Body of pancreas (tissue), 4 donors: Measurements from ENCODE around the gene SFXN1. TPM values are rescaled to one million over a fixed set of nuclear protein-coding genes. Genes with fewer than 3 reads are reported as not detected.
A peak's percentile ranks its signal among the peaks of the same experiment; 100 is the strongest.
"Not testable (repeated sequence)": the region's sequence is repeated elsewhere in the genome, so short reads cannot be mapped to it uniquely, and the experiment has no call there.

ENCODE experiments used
- ATAC-seq: fragments of 150-250 bp; one replicate; pipeline ENCODE4 v1.9.1; 2016
- DNase-seq, 4 donors: peaks; one replicate each; pipeline ENCODE4 v3.0.0-alpha.2; 2019
- H3K27ac ChIP-seq, 4 donors: fragments of 200-600 bp; sonication (generic); 1 replicate in 3 of 4; 2 replicates in 1 of 4; pipeline versions ENCODE4 v1.5.1 to v1.6.1; 2016 to 2019; ENCODE audit warnings: mild to moderate bottlenecking in 1 of 4, mixed read lengths in 1 of 4, moderate library complexity in 1 of 4
- H3K27me3 ChIP-seq, 2 donors: fragments of 200-600 bp; sonication (generic); one replicate each; pipeline ENCODE4 v1.6.0; 2016; ENCODE audit warnings: mild to moderate bottlenecking in 1 of 2
- H3K36me3 ChIP-seq, 2 donors: fragments of 200-600 bp; sonication (generic); replicated peaks in 1 of 2; 2 replicates each; pipeline ENCODE4 v1.5.1; 2016; ENCODE audit warnings: low read depth in 2 of 2; ENCODE audit not compliant: insufficient read depth in 1 of 2
- H3K4me1 ChIP-seq: fragments of 200-600 bp; sonication (generic); one replicate; pipeline ENCODE4 v1.6.0; 2016
- H3K4me3 ChIP-seq, 2 donors: fragments of 200-600 bp; sonication (generic); 1 replicate in 1 of 2; 2 replicates in 1 of 2; pipeline ENCODE4 v1.5.1; 2016 to 2019
- H3K9me3 ChIP-seq, 3 donors: fragments of 200-600 bp; sonication (generic); 1 replicate in 2 of 3; 2 replicates in 1 of 3; pipeline ENCODE4 v1.5.1; 2016
- CTCF ChIP-seq, 7 experiments: fragments of 450-650 bp in 4 of 7; fragments of 200-600 bp in 3 of 7; sonication (generic) in 3 of 7; IDR thresholded peaks; one replicate each; pipeline ENCODE4 v1.5.1; 2016 to 2019; ENCODE audit warnings: antibody characterized with exemption in 7 of 7
- POLR2A ChIP-seq, 3 donors: fragments of 450-650 bp; IDR thresholded peaks; one replicate each; pipeline ENCODE4 v1.6.1; 2016; ENCODE audit warnings: antibody characterized with exemption in 3 of 3, mild to moderate bottlenecking in 2 of 3
- WGBS, 2 donors: methylation state at CpG; one replicate each; pipeline ENCODE4 v1.1.5; 2017; 5-methylcytosine and 5-hydroxymethylcytosine counted together
- intact Hi-C: fragments of 100-400 bp; cut with DNase I; formaldehyde crosslinking; loops from one replicate; pipeline ENCODE4 v1.15.1; 2023
- total RNA-seq, 2 donors: library from RNA; depleted of rRNA; stranded (reverse); fragments of >200 nt; gene quantifications; one replicate each; pipeline ENCODE4 v1.1.0, GENCODE V29; 2016

SFXN1 gene
- total RNA-seq, 2 donors from 2014 or later: 11.7 to 29.3 TPM

- H3K9me3 ChIP-seq: no peaks in the 10 kb centered on the region
- H3K27ac ChIP-seq: no peak overlapping the region
- H3K4me3 ChIP-seq: no peak overlapping the region
- H3K4me1 ChIP-seq: peaks cover 14% of the 10 kb centered on the region
- TF ChIP-seq CTCF (IDR thresholded peaks at IDR 0.05) (no peak), POLR2A (IDR thresholded peaks at IDR 0.05) (no peak)
- H3K36me3 ChIP-seq: no peaks in the 10 kb centered on the region
- DNase-seq (no peak), ATAC-seq (no peak)
- peaks cover 0 to 6% of the 10 kb centered on the region in 2 donors for H3K27me3 ChIP-seq
- 5 to 10% methylated on average over 23 to 29 of the region's 29 CpGs for WGBS, 2 donors
- intact Hi-C loops: loop anchor here (5.0 kb wide), 1 partner anchor 491 kb away; no protein-coding TSS in a partner anchor
Measured at GRCh38 chr5:175443514-175444059, 34.8 kb upstream of the SFXN1 start.

GRCh38 chr5:175444060-175444904 is 34.1 kb upstream of the SFXN1 start, which contains the start of gene DRD1:
DRD1 (minus strand) TSS chr5:175444182; CDS start chr5:175443099, 1,083 bp downstream.
- peak within 1 kb of the TSS in 1 of 2 donors; percentile 12 for H3K4me3 ChIP-seq
- ATAC-seq (peak; percentile 47), DNase-seq (peak; percentile 16 to 62 (median 42))
- no peaks in the 10 kb centered on the region for H3K9me3 ChIP-seq
- H3K27ac ChIP-seq: no peak within 1 kb of the TSS
- peaks cover 0 to 6% of the 10 kb centered on the region in 2 donors for H3K27me3 ChIP-seq
- H3K36me3 ChIP-seq: no peaks in the 10 kb centered on the region
- WGBS, 2 donors: 2% methylated on average over 81 of the region's 91 CpGs; no CpG with 5 or more reads in 1 of the 2 donors
- intact Hi-C loops: loop anchor here (5.0 kb wide), 1 partner anchor 492 kb away; no protein-coding TSS in a partner anchor
- TF ChIP-seq POLR2A (IDR thresholded peaks at IDR 0.05) (no peak), CTCF (IDR thresholded peaks at IDR 0.05) (peak in 6 of 7 experiments; percentile 37 to 82 (median 70))
- H3K4me1 ChIP-seq: peaks cover 14% of the 10 kb centered on the region

GRCh38 chr5:175444905-175445456 is 33.4 kb upstream of the SFXN1 start:
- TF ChIP-seq CTCF (IDR thresholded peaks at IDR 0.05) (peak in 1 of 7 experiments; percentile 46), POLR2A (IDR thresholded peaks at IDR 0.05) (no peak)
- intact Hi-C loops: loop anchor here (5.0 kb wide), 1 partner anchor 493 kb away; no protein-coding TSS in a partner anchor
- Histone ChIP-seq H3K36me3 (no peaks in the 10 kb centered on the region), H3K4me1 (peaks cover 14% of the 10 kb centered on the region), H3K27ac (no peak overlapping the region), H3K4me3 (no peak overlapping the region), H3K9me3 (no peaks in the 10 kb centered on the region), H3K27me3 (peaks cover 0 to 6% of the 10 kb centered on the region in 2 donors)
- ATAC-seq: no peak
- WGBS, 2 donors: 18 to 30% methylated on average over 23 to 37 of the region's 37 CpGs
- DNase-seq: no peak

- H3K36me3 ChIP-seq, H3K4me3 ChIP-seq, intact Hi-C loops, H3K27ac ChIP-seq, ATAC-seq, H3K9me3 ChIP-seq, DNase-seq, H3K27me3 ChIP-seq: not testable (repeated sequence)
- whole genome bisulfite sequencing, 2 donors: 74 to 78% methylated on average over 14 of the region's 14 CpGs
- H3K4me1 ChIP-seq: peaks cover 14% of the 10 kb centered on the region
Measured at GRCh38 chr5:175446378-175446777, 32.0 kb upstream of the SFXN1 start.

GRCh38 chr5:175447571-175447970 is 30.8 kb upstream of the SFXN1 start:
- no peak overlapping the region for H3K27ac ChIP-seq
- intact Hi-C loops: no loop called here
- no peaks in the 10 kb centered on the region for H3K9me3 ChIP-seq
- ATAC-seq (no peak), DNase-seq (no peak)
- no peaks in the 10 kb centered on the region for H3K36me3 ChIP-seq
- WGBS, 2 donors: 25% methylated on average over 2 of the region's 2 CpGs
- H3K4me3 ChIP-seq: no peak overlapping the region
- H3K27me3 ChIP-seq: peaks cover 0 to 6% of the 10 kb centered on the region in 2 donors
- no peak for TF ChIP-seq POLR2A (IDR thresholded peaks at IDR 0.05)
- no peak for TF ChIP-seq CTCF (IDR thresholded peaks at IDR 0.05)
- peaks cover 14% of the 10 kb centered on the region for H3K4me1 ChIP-seq
